Hepatocyte (in vitro differentiated cells): ENCODE results near the gene PLA2G4F.

ENCODE experiments used
- CTCF ChIP-seq: fragments of 200-600 bp; sonication (generic); IDR thresholded peaks from 2 replicates; pipeline ENCODE4 v1.5.1; 2016; ENCODE audit warnings: antibody characterized with exemption, mild to moderate bottlenecking; ENCODE audit not compliant: poor library complexity
- EZH2 ChIP-seq: fragments of 200-600 bp; sonication (generic); IDR thresholded peaks from 2 replicates; pipeline ENCODE4 v1.6.1; 2016; ENCODE audit warnings: antibody characterized with exemption, mild to moderate bottlenecking, borderline replicate concordance
- EZH2phosphoT487 ChIP-seq: fragments of 200-600 bp; sonication (generic); IDR thresholded peaks from one replicate; pipeline ENCODE4 v1.6.1; 2018; ENCODE audit warnings: antibody characterized with exemption, mild to moderate bottlenecking, low read depth, moderate library complexity; ENCODE audit not compliant: unreplicated experiment, severe bottlenecking

DNA sequence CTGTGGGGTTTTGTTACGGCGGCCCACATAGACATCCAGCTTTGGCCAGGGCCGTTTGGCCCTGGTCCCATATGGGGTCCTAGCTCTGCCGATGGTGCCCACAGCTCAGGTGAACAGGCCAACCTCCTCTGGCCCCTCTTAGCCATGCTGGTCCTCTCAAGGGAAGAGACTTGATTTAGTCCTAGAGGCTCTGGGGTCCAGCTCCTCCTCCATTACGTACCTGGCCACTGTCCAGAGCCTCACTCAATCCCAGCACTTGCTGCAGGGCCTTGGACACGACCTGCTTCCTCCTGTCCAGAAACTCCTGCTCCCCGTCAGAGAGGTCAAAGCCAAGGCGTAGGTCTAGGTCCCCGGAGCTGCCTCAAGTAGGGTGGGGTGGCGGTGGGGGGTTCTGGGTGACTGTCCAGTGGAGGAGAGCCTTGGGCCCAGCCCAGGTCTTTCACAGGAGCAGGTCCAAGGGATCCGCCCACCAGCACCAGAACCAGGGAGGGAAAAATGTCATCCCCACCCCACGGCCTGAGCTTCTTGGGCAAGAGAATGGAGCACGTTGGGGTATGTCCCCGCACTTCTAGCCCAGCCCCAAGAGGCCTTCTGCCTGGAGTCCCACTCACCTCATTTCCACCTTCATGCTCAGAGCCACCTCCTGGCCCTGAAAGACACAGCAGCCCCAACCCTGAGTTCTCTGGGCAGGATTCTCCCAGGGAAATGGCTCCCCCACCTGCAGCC is 6.8 kb downstream of the PLA2G4F start:
- TF ChIP-seq CTCF (no peak), EZH2phosphoT487 (no peak), EZH2 (no peak)
